BE2C (cell line): Measurements from ENCODE around the gene MTA3.

ENCODE experiments used
- DNase-seq: peaks from one replicate; pipeline ENCODE4 v3.0.0-alpha.2; 2020
- H3K27me3 ChIP-seq: fragments of 250-450 bp; sonication (Bioruptor Pico); 2 replicates; pipeline ENCODE4 v1.5.1; 2020; ENCODE audit warnings: mild to moderate bottlenecking
- H3K36me3 ChIP-seq: fragments of 250-450 bp; sonication (Bioruptor Pico); 2 replicates; pipeline ENCODE4 v1.5.1; 2020; ENCODE audit warnings: mild to moderate bottlenecking
- H3K4me1 ChIP-seq: fragments of 250-450 bp; sonication (Bioruptor Pico); 2 replicates; pipeline ENCODE4 v1.5.1; 2020
- H3K4me3 ChIP-seq: 2 replicates; pipeline ENCODE4 v1.5.1; 2011; ENCODE audit warnings: low read depth, low read length
- H3K9me3 ChIP-seq: fragments of 250-450 bp; sonication (Bioruptor Pico); 2 replicates; pipeline ENCODE4 v1.5.1; 2020
- CTCF ChIP-seq: IDR thresholded peaks from 2 replicates; pipeline ENCODE4 v1.5.1; 2012; ENCODE audit warnings: mild to moderate bottlenecking, low read depth, low read length

MTA3 gene

GRCh38 chr2:42711896-42712295, 143.5 kb downstream of the MTA3 start:
- no peak for DNase-seq
- no peaks in the 10 kb centered on the region for H3K27me3 ChIP-seq
- TF ChIP-seq CTCF: no peak

DNA sequence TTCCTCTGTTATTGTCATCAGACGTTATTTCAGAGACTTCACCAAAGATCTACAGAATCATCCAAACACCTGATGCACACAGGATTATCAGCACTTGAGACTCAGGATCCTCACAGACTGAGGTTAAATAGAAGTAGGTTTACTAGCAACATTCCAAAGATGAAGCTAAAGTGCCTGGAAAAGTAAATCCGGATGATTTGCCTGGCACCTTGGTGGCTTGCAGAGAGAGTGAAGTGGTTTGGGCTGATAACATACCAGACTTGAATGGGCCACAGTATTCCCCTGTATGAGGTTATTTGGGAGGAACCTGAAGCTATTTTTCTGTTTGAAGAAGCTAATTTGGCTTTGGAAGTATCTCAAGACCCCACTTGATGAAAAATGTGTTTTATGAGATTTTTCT, 144.5 kb downstream of the MTA3 start:
- no peak for TF ChIP-seq CTCF
- Histone ChIP-seq H3K4me3 (no peak overlapping the region), H3K4me1 (peaks cover 12% of the 10 kb centered on the region), H3K27me3 (no peaks in the 10 kb centered on the region), H3K9me3 (no peaks in the 10 kb centered on the region), H3K36me3 (no peaks in the 10 kb centered on the region)
- no peak for DNase-seq

More at GRCh38 chr2:42711896-42712295, 143.5 kb downstream of the MTA3 start:
- no peak overlapping the region for H3K4me3 ChIP-seq
- H3K4me1 ChIP-seq: peaks cover 12% of the 10 kb centered on the region
- H3K36me3 ChIP-seq: no peaks in the 10 kb centered on the region
- no peaks in the 10 kb centered on the region for H3K9me3 ChIP-seq

GRCh38 chr2:42713920-42714319, 145.5 kb downstream of the MTA3 start:
- Histone ChIP-seq H3K4me3 (no peak overlapping the region), H3K9me3 (no peaks in the 10 kb centered on the region), H3K36me3 (no peaks in the 10 kb centered on the region), H3K27me3 (no peaks in the 10 kb centered on the region), H3K4me1 (peaks cover 12% of the 10 kb centered on the region)
- TF ChIP-seq CTCF: no peak
- no peak for DNase-seq

DNA sequence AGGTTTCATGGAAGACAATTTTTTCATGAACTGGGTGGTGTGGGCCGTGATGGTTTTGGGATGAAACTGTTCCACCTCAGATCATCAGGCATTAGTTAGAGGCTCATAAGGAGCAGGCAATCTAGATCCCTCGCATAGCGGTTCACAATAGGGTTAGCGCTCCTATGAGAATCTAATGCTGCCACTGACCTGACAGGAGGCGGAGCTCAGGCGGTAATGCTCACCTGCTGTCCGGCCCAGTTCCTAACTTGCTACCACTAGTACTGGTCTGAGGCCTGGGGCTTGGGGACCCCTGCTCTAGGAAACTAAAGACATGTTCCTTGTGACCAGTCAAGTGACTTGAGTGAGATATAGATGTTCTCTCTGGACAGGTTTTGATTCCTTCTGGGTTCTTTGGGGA, 146.3 kb downstream of the MTA3 start:
- no peaks in the 10 kb centered on the region for H3K27me3 ChIP-seq
- TF ChIP-seq CTCF: no peak
- H3K4me1 ChIP-seq: peaks cover 12% of the 10 kb centered on the region
- no peaks in the 10 kb centered on the region for H3K36me3 ChIP-seq
- no peak overlapping the region for H3K4me3 ChIP-seq
- no peak for DNase-seq
- no peaks in the 10 kb centered on the region for H3K9me3 ChIP-seq

DNA sequence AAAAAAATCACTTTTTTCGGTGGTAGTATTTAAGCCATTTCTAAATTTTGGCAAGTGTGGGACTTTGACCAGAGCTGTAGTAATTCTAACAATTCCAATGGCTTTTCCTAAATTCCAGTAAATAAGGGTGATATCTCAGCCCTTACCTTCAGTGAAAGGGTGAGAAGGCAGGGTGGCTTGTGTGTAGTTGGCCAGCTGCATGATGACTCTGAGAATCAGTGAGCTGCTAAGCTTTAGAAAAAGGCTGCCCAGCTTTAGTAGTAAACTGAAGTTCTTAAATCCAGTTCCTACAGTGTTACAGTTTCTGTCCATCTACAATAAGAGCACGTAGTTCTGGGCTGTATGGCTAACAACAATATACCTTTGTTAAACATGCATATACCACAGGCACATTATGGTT, 153.5 kb downstream of the MTA3 start:
- TF ChIP-seq CTCF: no peak

GRCh38 chr2:42722320-42723190, 154.1 kb downstream of the MTA3 start:
- TF ChIP-seq CTCF: no peak

More for the DNA sequence above, 153.5 kb downstream of the MTA3 start:
- H3K36me3 ChIP-seq: 0 out of 2 replicates have a peak, but pooled peaks cover 2% of the 10 kb centered on the region
- no peak overlapping the region for H3K4me3 ChIP-seq
- no peaks in the 10 kb centered on the region; the same call in 1 of the 2 replicates for H3K4me1 ChIP-seq
- DNase-seq: no peak
- no peaks in the 10 kb centered on the region for H3K9me3 ChIP-seq
- H3K27me3 ChIP-seq: no peaks in the 10 kb centered on the region

More at GRCh38 chr2:42722320-42723190, 154.1 kb downstream of the MTA3 start:
- no peak for DNase-seq
- Histone ChIP-seq H3K4me3 (no peak overlapping the region), H3K4me1 (no peaks in the 10 kb centered on the region; the same call in 1 of the 2 replicates), H3K9me3 (no peaks in the 10 kb centered on the region), H3K36me3 (0 out of 2 replicates have a peak, but pooled peaks cover 2% of the 10 kb centered on the region), H3K27me3 (no peaks in the 10 kb centered on the region)
